Rectal smooth muscle tissue (tissue), 1 donor: ENCODE results near the gene ATP1B3.
"Not testable (repeated sequence)": the region's sequence is repeated elsewhere in the genome, so short reads cannot be mapped to it uniquely, and the experiment has no call there.

Experiments used
- H3K27ac ChIP-seq: one replicate; pipeline ENCODE4 v1.7.0; 2013; ENCODE audit warnings: low read depth, low read length, inconsistent platforms
- H3K27me3 ChIP-seq: one replicate; pipeline ENCODE4 v1.7.0; 2013; ENCODE audit warnings: low read length; ENCODE audit not compliant: control insufficient read depth, insufficient read depth
- H3K36me3 ChIP-seq: one replicate; pipeline ENCODE4 v1.7.0; 2013; ENCODE audit warnings: low read length; ENCODE audit not compliant: control insufficient read depth, insufficient read depth
- H3K4me1 ChIP-seq: one replicate; pipeline ENCODE4 v1.7.0; 2013; ENCODE audit warnings: low read length; ENCODE audit not compliant: control insufficient read depth, insufficient read depth
- H3K4me3 ChIP-seq: one replicate; pipeline ENCODE4 v1.7.0; 2013; ENCODE audit warnings: low read length
- H3K9ac ChIP-seq: one replicate; pipeline ENCODE4 v1.7.0; 2013; ENCODE audit warnings: low read length

ATP1B3 gene

GRCh38 chr3:141864281-141864970, 12.0 kb upstream of the ATP1B3 start:
- H3K36me3 ChIP-seq = no peaks in the 10 kb centered on the region
- H3K4me1 ChIP-seq = no peaks in the 10 kb centered on the region
- H3K27ac ChIP-seq = no peak overlapping the region
- no peak overlapping the region for H3K4me3 ChIP-seq
- no peaks in the 10 kb centered on the region for H3K27me3 ChIP-seq
- H3K9ac ChIP-seq = no peak overlapping the region

- Histone ChIP-seq H3K9ac (no peak overlapping the region), H3K4me1 (no peaks in the 10 kb centered on the region), H3K27ac (no peak overlapping the region), H3K27me3 (no peaks in the 10 kb centered on the region), H3K4me3 (no peak overlapping the region), H3K36me3 (no peaks in the 10 kb centered on the region)
Measured at GRCh38 chr3:141865101-141865500, 11.3 kb upstream of the ATP1B3 start.

GRCh38 chr3:141870091-141870687, 6.3 kb upstream of the ATP1B3 start:
- Histone ChIP-seq H3K27ac (no peak overlapping the region), H3K9ac (no peak overlapping the region), H3K4me1 (no peaks in the 10 kb centered on the region), H3K27me3 (no peaks in the 10 kb centered on the region), H3K4me3 (no peak overlapping the region), H3K36me3 (no peaks in the 10 kb centered on the region)

DNA sequence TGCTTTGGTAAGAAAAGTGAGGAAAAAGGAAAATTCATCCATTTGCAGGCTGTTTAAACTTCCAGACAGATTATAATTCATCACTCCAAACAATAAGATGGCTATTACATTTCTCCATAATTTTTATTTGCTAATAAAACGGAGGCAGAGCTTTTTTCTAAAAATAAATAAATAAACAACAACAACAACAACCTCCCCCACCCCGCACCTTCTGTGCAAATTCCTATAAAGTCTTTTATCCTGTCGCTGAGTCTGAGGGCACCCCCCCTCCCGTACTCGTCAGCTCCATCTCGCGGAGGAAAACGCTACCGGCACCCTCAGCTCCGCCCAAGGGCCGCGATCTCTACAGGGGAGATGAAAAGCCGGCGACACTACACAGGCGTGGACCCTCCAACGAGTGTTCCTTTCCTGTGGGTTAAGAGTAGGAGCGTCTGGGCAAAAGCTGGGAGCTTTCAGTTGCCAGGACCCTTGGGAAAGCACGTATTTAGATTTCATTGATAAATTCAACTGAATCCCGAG, 1.0 kb upstream of the ATP1B3 start:
- Histone ChIP-seq H3K4me3 (peak overlapping the region; percentile 90), H3K9ac (peak overlapping the region; percentile 25), H3K27me3 (no peaks in the 10 kb centered on the region), H3K4me1 (peaks cover 16% of the 10 kb centered on the region), H3K36me3 (no peaks in the 10 kb centered on the region), H3K27ac (peak overlapping the region; percentile 99)

DNA sequence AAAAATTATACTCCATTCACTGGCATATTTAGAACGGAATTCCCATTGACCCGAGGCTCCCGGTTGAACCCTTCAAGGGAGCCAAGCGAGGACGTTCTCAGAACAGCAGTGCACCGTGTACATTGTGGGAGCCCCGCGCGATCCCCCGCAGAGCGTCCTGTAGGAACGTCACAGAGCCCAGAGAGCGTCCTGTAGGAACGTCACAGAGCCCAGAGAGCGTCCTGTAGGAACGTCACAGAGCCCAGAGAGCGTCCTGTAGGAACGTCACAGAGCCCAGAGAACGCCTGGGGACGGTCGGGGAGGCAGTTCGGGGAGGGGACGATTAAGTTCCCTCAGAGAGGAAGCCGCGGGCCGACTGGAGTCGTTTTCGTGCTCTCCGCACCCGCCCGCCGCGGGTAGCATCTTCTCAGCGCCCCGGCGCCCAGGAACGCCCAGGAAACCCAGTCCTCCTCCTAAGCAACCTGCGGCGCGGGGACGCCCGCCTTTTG, 506 bp upstream of the ATP1B3 start:
- Histone ChIP-seq H3K27me3 (no peaks in the 10 kb centered on the region), H3K4me1 (peaks cover 16% of the 10 kb centered on the region), H3K36me3 (no peaks in the 10 kb centered on the region), H3K9ac (peak overlapping the region; percentile 88), H3K4me3 (peak overlapping the region; percentile 90), H3K27ac (peak overlapping the region; percentile 99)

DNA sequence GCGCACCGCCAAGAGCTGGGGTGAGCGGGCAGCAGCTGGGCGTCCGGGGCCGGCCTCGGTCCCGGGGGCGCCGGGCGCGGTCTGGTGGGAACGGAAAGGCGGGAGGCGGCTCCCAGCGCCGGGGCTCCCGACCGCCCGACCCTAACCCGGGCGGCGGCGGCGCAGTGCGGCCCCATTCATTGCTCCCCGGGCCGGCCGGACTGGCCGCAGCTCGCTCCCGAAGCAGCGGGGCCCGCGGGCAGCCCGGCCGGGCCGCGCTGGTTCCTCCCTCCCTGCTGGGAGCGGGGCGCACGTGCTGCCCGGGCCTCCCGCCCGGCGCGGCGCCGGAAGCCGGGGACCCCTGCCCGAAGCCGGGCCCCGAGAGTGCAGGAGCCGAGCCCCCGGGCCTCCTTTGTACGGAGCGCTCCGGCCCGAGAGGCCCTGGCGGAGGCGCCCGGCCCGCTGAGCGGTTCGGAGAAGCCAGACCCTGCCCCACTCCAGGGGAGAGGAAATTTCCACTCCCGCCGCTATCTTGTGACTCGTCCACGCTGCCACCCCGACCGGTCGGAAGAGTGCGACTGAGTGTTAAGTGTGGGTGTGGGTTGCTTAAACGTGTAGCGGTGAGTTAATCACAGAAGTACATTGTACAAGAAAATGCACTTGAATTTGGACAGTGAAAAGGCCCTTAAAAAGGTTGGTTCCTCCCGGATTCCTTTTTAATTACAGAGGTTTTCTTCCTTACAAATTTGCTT, 613 bp downstream of the ATP1B3 start:
- H3K36me3 ChIP-seq = no peaks in the 10 kb centered on the region
- peak overlapping the region; percentile 80 for H3K9ac ChIP-seq
- H3K4me3 ChIP-seq = peak overlapping the region; percentile 81
- no peaks in the 10 kb centered on the region for H3K27me3 ChIP-seq
- peak overlapping the region; percentile 96 for H3K27ac ChIP-seq
- H3K4me1 ChIP-seq = peaks cover 16% of the 10 kb centered on the region

DNA sequence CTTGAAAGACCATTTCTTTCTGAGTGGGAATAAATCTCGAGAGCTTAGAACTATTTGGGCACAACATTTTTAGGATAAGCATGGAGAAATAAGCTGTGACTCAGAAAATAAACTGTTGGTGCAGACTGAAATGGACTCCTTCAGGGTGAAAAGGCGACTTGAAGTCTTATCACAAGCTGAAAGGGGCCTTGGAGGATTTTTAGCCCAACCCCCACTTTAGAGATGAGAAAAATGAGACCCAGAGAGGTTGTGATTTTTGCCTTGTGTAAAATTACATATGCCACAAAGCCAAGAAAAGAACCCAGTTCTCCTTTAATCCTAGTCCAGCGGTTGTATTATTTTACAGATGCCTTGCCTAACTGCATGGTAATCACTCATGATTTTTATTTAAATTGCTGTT, 1.5 kb downstream of the ATP1B3 start:
- Histone ChIP-seq H3K9ac (no peak overlapping the region), H3K36me3 (no peaks in the 10 kb centered on the region), H3K27ac (peak overlapping the region; percentile 96), H3K27me3 (no peaks in the 10 kb centered on the region), H3K4me3 (peak overlapping the region; percentile 81), H3K4me1 (peaks cover 16% of the 10 kb centered on the region)

DNA sequence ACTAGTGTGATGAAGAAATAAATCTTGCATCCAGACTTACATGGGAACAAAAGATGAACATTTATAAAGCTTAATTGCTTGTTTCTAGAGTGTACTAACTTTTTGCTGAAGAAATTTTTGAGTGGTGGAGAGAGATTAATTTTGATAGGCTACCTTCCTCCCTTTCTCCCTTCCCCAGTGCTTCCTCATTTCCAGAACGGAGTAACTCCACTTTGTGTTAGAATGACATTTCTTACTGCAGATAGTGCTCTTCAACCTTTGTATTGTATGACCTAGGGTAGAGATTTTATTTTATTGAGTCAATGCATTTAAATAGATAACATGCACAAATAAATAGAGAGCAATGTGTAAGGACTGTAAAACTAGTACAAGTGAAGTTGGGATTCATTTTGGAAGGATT, 1.9 kb downstream of the ATP1B3 start:
- H3K4me1 ChIP-seq = peaks cover 16% of the 10 kb centered on the region
- no peak overlapping the region for H3K27ac ChIP-seq
- no peaks in the 10 kb centered on the region for H3K36me3 ChIP-seq
- H3K4me3 ChIP-seq = peak overlapping the region; percentile 81
- no peaks in the 10 kb centered on the region for H3K27me3 ChIP-seq
- no peak overlapping the region for H3K9ac ChIP-seq

- H3K9ac ChIP-seq = no peak overlapping the region
- H3K4me1 ChIP-seq = peaks cover 16% of the 10 kb centered on the region
- H3K27ac ChIP-seq = no peak overlapping the region
- no peaks in the 10 kb centered on the region for H3K36me3 ChIP-seq
- H3K27me3 ChIP-seq = no peaks in the 10 kb centered on the region
- peak overlapping the region; percentile 47 for H3K4me3 ChIP-seq
Measured at GRCh38 chr3:141878817-141879216, 2.4 kb downstream of the ATP1B3 start.

DNA sequence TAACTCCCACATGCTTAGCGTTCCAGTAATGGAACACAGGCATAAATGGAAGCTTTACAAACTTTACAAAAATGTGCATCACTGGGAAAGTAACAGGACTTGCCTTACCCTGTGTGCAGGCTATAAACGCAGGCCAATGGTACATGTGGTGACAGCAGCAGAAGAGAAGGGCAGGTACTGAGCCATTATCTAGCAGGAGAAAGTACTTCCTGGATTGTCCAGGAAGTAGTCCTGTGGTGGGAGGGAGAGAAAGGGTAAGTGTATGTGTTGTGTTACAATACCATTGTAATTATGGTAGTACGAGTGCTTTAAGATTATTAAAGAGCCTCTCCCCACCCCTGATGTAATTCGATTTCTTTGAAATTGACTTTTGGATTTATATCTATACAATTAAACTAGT, 5.3 kb downstream of the ATP1B3 start:
- H3K27ac ChIP-seq = no peak overlapping the region
- no peak overlapping the region for H3K9ac ChIP-seq
- no peaks in the 10 kb centered on the region for H3K27me3 ChIP-seq
- H3K4me3 ChIP-seq = no peak overlapping the region
- H3K4me1 ChIP-seq = peaks cover 16% of the 10 kb centered on the region
- no peaks in the 10 kb centered on the region for H3K36me3 ChIP-seq

DNA sequence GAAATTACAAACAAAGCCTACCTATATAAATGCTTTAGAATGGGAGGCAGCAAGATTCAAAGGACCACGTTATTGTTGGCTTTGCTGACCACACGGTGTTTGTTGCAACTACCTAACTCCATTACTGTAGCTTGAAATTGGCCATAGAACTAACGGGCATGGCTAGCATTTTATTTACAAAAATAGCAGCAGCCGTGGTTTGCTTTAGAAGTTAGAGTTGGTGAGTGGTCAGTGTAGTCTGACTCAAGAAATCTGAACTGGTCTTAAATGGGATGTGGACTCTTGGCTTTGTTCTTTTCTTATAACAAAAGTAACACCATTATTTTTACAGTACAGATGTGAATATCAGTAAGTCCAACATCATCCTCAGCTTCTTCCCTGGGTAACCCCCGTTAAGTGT, 10.6 kb downstream of the ATP1B3 start:
- Histone ChIP-seq H3K36me3 (no peaks in the 10 kb centered on the region), H3K4me3 (no peak overlapping the region), H3K27ac (no peak overlapping the region), H3K27me3 (no peaks in the 10 kb centered on the region), H3K4me1 (no peaks in the 10 kb centered on the region), H3K9ac (no peak overlapping the region)

DNA sequence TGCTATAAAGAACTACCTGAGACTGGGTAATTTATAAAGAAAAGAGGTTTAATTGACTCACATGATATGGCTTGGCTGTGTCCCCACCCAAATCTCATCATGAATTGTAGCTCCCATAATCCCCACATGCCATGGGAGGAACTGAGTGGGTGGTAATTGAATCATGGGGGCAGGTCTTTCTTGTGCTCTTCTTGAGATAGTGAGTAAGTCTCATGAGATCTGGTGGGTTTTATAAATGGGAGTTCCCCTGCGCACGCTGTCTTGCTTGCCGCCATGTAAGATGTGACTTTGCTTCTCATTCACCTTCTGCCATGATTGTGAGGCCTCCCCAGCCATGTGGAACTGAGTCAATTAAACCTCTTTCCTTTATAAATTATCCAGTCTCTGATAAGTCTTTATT, 12.1 kb downstream of the ATP1B3 start:
- H3K9ac ChIP-seq, H3K4me3 ChIP-seq, H3K27ac ChIP-seq, H3K36me3 ChIP-seq, H3K4me1 ChIP-seq, H3K27me3 ChIP-seq: not testable (repeated sequence)
